ENCODE data around the gene ZNF385C.
"Not testable (repeated sequence)": the region's sequence is repeated elsewhere in the genome, so short reads cannot be mapped to it uniquely, and the experiment has no call there.

Gene ZNF385C

DNA sequence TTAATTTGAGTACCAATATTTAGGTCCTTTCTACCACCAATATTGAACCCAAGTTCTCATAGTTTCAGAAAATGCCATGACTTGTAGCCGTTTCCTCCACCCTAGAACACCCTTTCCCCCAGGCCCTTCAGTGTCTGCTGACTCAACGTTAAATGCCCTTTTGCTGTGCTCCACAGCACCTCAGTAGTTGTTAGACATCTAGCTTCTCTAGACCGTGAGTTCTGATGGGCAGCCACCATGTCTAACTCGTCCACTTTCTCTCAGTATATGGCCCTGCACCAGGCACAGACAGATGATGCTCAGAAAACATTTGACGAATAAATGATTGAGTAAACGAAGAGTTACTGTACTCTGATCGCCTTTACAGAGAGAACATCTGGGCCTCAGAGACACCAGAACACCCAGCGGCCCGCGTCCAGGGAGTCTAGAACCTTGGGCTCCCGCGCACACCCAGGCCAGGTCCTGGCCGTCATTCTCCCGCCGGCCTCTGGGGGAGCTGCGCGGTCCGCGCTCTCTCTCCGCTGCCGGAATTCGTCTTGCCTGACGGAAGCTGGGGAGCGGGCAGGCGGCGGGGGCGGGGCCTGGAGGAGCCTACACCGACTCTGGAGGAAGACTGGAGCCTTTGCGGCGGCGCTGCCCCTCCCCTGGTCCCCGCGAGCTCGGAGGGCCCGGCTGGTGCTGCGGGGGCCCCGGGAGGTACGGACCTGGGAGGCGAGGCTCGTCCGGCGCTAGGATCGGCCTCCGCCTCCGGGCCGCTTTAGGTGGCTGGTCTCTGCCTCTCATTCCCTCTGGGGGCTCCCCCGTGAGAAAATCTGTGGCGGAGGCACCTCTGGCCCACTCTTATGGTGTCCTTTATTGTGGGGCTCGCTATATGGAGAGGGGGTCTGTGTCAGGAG lies 78.5 kb downstream of the ZNF385C start, which contains the start of gene NKIRAS2:
Gene NKIRAS2, plus strand, starts transcription at position 582 of the 896 bp plus-strand sequence. CDS start 1,488 bp downstream, outside the sequence.
- peak; percentile 95 for DNase-seq (ENCODE audit: low spot score)

- DNase-seq (ENCODE audit: low spot score): no peak
Observed at GRCh38 chr17:42018988-42019387, 79.3 kb downstream of the ZNF385C start.

GRCh38 chr17:42018339-42018738 lies 79.9 kb downstream of the ZNF385C start:
- no peak for DNase-seq (ENCODE audit: low spot score)

GRCh38 chr17:42017866-42018200 lies 80.4 kb downstream of the ZNF385C start:
- DNase-seq (ENCODE audit: low spot score): no peak

GRCh38 chr17:42016941-42017865 lies 81.1 kb downstream of the ZNF385C start, which contains the start of gene DNAJC7:
Gene DNAJC7 (minus strand): TSS chr17:42017439. CDS start chr17:42017416, 23 bp downstream.
- peak; percentile 95 for DNase-seq (ENCODE audit: low spot score)

GRCh38 chr17:42016411-42016831 lies 81.9 kb downstream of the ZNF385C start:
- DNase-seq (ENCODE audit: low spot score): no peak

DNA sequence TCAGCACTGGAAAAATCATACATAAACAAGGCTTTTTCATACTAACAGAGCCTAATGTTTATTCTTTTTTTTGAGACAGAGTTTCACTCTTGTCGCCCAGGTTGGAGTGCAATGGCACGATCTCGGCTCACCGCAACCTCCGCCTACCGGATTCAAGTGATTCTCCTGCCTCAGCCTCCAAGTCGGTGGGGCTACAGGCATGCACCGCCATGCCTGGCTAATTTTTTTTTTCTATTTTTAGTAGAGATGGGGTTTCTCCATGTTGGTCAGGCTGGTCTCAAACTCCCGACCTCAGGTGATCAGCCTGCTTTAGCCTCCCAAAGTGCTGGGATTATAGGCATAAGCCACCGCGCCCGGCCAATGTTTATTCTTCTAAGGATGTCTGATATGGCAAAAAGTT lies 84.5 kb downstream of the ZNF385C start:
- not testable (repeated sequence) for DNase-seq (ENCODE audit: low spot score)

- not testable (repeated sequence) for DNase-seq (ENCODE audit: low spot score)
Observed at GRCh38 chr17:42012363-42012762, 85.9 kb downstream of the ZNF385C start.

- peak; percentile 60 for DNase-seq (ENCODE audit: low spot score)
Observed at GRCh38 chr17:42010898-42011516, 87.3 kb downstream of the ZNF385C start.

GRCh38 chr17:42010266-42010680 lies 88.0 kb downstream of the ZNF385C start:
- DNase-seq (ENCODE audit: low spot score): not testable (repeated sequence)

DNA sequence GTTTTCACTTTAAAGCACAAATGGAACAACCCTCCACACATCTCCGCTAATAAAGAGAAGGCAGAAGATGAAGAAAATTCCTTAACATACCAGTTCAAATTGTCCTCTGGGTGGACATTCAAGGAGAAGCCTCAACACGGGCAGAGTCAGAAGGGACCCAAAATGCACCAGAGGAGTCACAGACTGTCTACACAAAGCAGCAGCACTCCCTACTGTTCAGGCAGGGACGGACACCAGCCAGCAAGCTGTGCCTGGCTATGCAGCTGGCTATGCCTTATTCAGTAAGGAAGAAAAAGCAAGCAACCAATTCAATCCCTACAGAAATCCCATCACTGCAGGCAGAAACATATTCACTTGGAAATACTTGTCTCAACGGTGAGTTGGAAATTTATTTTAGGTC lies 89.1 kb downstream of the ZNF385C start:
- DNase-seq (ENCODE audit: low spot score): no peak

- DNase-seq (ENCODE audit: low spot score): no peak
Observed at GRCh38 chr17:42005166-42005565, 93.1 kb downstream of the ZNF385C start.

- DNase-seq (ENCODE audit: low spot score): no peak
Observed at GRCh38 chr17:42002792-42003301, 95.4 kb downstream of the ZNF385C start.

DNA sequence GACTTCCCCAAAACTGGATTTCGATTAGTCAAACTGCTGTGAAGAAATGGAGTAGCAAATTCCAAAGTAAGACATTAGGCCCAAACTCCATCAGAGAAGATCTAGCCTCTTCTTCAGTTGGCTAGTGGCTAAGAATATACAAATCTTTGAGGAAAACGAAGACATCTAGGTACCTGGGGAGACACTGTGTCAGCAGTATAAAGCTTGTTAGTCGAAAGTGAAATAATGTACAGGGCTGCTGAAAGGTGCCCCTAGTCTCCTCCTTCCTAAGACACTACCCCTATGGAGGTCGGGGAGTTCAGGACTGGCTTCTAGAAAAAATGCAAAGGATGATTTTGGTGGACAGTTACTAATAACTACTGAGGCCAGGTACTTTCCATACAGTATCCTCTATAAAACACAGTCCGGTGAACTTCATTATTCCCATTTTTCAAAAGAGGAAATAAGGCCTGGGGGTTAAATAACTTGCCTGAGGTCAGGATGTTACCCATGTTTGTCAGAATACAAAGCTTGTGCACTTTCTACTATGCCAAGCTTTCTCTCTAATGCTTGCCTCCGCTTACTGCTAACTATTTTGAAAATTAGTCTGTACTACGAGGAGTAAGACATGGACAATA lies 96.0 kb downstream of the ZNF385C start:
- DNase-seq (ENCODE audit: low spot score): no peak

DNA sequence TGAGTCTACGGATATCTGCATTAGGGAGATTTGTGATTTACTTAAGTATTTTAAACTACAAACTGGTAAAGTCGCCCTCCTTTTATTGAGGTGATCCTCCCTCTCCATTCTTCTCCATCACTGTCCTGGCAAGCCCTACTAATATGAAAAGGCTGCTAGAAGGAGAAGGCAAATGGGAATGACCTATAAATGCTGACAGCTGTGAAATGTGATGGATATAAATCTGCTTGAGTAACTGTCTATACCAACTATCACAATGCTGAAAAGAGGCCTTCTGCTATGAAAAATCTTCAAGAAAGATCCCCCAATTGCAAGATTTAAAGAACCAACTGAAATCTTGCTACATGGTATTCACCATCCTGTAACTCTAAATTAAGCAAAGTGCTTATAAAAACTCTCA lies 96.5 kb downstream of the ZNF385C start:
- DNase-seq (ENCODE audit: low spot score): no peak

DNA sequence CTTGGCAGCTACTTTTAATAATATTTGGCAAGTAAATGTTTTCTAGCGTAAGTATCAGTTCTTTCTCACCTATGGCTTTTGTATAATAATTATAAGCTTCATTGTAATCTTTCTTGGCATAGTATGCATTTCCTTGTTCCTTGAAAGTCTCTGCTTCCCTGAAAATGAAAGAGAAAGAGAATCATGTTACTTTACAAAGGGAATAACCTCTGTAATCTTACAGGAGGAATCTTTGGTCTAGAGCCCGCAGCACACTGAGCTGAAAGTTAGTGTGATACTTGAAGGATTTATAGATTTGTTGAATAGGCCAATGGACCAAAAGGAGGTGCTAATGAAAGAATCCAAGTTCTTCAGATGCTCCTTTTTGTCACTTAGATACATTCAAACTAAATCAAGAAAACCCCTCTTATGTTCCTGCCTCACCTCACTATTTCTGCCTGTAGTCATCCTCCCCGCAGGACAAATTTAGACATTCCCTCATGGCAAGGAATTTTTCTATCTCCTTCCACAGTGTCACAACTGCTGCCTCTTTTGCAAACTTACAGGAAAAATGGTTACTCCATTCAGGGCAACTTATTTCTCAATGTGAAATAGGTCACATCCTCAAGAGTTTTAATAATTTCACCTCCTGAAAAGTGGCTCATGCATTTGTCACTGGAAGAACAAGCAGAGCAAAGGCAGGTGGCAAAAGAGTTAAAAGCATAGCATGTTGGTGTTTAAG lies 97.7 kb downstream of the ZNF385C start:
- DNase-seq (ENCODE audit: low spot score): no peak

- no peak for DNase-seq (ENCODE audit: low spot score)
Observed at GRCh38 chr17:41998497-41998896, 99.8 kb downstream of the ZNF385C start.

GRCh38 chr17:41996855-41997164 lies 101.5 kb downstream of the ZNF385C start:
- DNase-seq (ENCODE audit: low spot score): no peak

GRCh38 chr17:41992576-41992975 lies 105.7 kb downstream of the ZNF385C start:
- DNase-seq (ENCODE audit: low spot score): no peak

DNA sequence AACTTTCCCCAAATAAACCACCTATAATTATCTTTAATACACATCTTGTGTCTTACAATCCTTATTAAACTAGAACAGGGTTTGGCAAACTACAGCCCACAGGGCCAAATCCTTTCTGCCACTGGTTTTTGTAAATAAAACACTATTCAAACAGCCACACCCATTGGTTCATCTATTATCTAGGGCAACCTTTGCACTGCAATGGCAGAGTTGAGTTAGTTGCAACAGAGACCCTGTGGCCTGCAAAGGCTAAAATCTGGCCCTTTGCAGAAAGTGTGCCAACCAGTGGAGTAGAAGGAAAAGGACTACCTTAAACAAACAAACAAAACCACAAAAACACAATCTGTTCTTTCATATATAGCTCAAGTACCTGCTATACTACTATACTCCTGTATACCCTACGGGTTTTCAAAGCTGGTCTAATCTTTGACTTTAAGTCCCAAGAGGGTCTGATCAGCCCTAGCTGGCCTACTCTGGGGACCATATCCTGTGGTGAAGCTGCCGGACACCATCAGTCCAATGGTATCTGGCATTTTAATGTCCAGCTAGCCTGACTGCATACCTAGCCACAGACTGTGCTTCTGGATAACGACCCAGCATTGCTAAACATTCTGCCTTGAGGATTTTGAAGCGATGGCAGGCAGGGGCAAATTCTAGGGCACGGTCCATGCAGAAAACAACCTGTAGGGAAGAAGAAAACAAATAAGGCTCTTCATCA lies 108.4 kb downstream of the ZNF385C start:
- no peak for DNase-seq (ENCODE audit: low spot score)

All from iPS-NIHi11 (cell line).